SK-N-SH treated with all-trans-retinoic acid at 6 μM for 48 hours (cell line): ENCODE measurements around the gene MYLK.

Experiments used
- ATAC-seq: fragments of 200-7000 bp; cut with Tn5 transposase; 3 replicates; pipeline ENCODE4 v1.9.1; 2020; ENCODE audit warnings: mild to moderate bottlenecking, moderate library complexity
- ARNTL ChIP-seq: fragments of 450-650 bp; formaldehyde crosslinking; IDR thresholded peaks from 2 replicates; pipeline ENCODE4 v1.5.0; 2020; ENCODE audit warnings: low read depth, mild to moderate bottlenecking, moderate library complexity, borderline replicate concordance
- BACH2 ChIP-seq: fragments of 250-450 bp; sonication (Bioruptor Pico); IDR thresholded peaks from 2 replicates; pipeline ENCODE4 v1.9.0; 2021; ENCODE audit warnings: mild to moderate bottlenecking, borderline replicate concordance
- CREB5 ChIP-seq: fragments of 250-450 bp; sonication (Bioruptor Pico); IDR thresholded peaks from 2 replicates; pipeline ENCODE4 v1.5.1; 2020; ENCODE audit warnings: low read depth, mild to moderate bottlenecking, moderate library complexity
- CSDC2 ChIP-seq: fragments of 250-450 bp; sonication (Bioruptor Pico); IDR thresholded peaks from 2 replicates; pipeline ENCODE4 v1.5.0; 2020; ENCODE audit warnings: mild to moderate bottlenecking, moderate library complexity
- CSRNP3 ChIP-seq: fragments of 250-450 bp; sonication (Bioruptor Pico); IDR thresholded peaks from 2 replicates; pipeline ENCODE4 v1.5.1; 2021; ENCODE audit warnings: mild to moderate bottlenecking, moderate library complexity
- ESRRG ChIP-seq: fragments of 250-450 bp; sonication (Bioruptor Pico); IDR thresholded peaks from 2 replicates; pipeline ENCODE4 v1.6.1; 2021; ENCODE audit warnings: mild to moderate bottlenecking
- GLIS3 ChIP-seq: fragments of 250-450 bp; sonication (Bioruptor Pico); IDR thresholded peaks from 2 replicates; pipeline ENCODE4 v1.5.0; 2020; ENCODE audit warnings: mild to moderate bottlenecking, moderate library complexity
- ISL1 ChIP-seq: fragments of 250-450 bp; sonication (Bioruptor Pico); IDR thresholded peaks from 2 replicates; pipeline ENCODE4 v2.1.2; 2022; ENCODE audit warnings: mild to moderate bottlenecking, moderate library complexity
- OSR1 ChIP-seq: fragments of 250-450 bp; sonication (Bioruptor Pico); IDR thresholded peaks from 2 replicates; pipeline ENCODE4 v1.8.0; 2022; ENCODE audit warnings: moderate library complexity, mild to moderate bottlenecking, inconsistent platforms
- PATZ1 ChIP-seq: fragments of 250-450 bp; sonication (Bioruptor Pico); IDR thresholded peaks from 2 replicates; pipeline ENCODE4 v1.8.0; 2020; ENCODE audit warnings: mild to moderate bottlenecking, moderate library complexity, borderline replicate concordance
- POU6F1 ChIP-seq: fragments of 250-450 bp; sonication (Bioruptor Pico); IDR thresholded peaks from 2 replicates; pipeline ENCODE4 v1.8.0; 2021; ENCODE audit warnings: low read depth, mild to moderate bottlenecking, moderate library complexity, borderline replicate concordance
- PPARA ChIP-seq: fragments of 250-450 bp; sonication (Bioruptor Pico); IDR thresholded peaks from 2 replicates; pipeline ENCODE4 v1.5.0; 2020; ENCODE audit warnings: mild to moderate bottlenecking, borderline replicate concordance
- RARB ChIP-seq: fragments of 250-450 bp; sonication (Bioruptor Pico); IDR thresholded peaks from 2 replicates; pipeline ENCODE4 v1.8.0; 2021; ENCODE audit warnings: mild to moderate bottlenecking, moderate library complexity
- SNAI2 ChIP-seq: fragments of 250-450 bp; sonication (Bioruptor Pico); IDR thresholded peaks from 2 replicates; pipeline ENCODE4 v1.5.0; 2020; ENCODE audit warnings: mild to moderate bottlenecking, moderate library complexity
- TCF4 ChIP-seq: fragments of 250-450 bp; sonication (Bioruptor Pico); IDR thresholded peaks from 2 replicates; pipeline ENCODE4 v1.8.0; 2021; ENCODE audit warnings: mild to moderate bottlenecking, moderate library complexity, borderline replicate concordance
- TOX ChIP-seq: fragments of 250-450 bp; sonication (Bioruptor Pico); IDR thresholded peaks from 2 replicates; pipeline ENCODE4 v1.8.0; 2021; ENCODE audit warnings: mild to moderate bottlenecking, moderate library complexity, borderline replicate concordance
- TSHZ2 ChIP-seq: fragments of 250-450 bp; sonication (Bioruptor Pico); IDR thresholded peaks from 2 replicates; pipeline ENCODE4 v1.5.0; 2020; ENCODE audit warnings: mild to moderate bottlenecking, moderate library complexity
- ZC3H10 ChIP-seq: fragments of 250-450 bp; sonication (Bioruptor Pico); IDR thresholded peaks from 2 replicates; pipeline ENCODE4 v1.5.1; 2021; ENCODE audit warnings: mild to moderate bottlenecking, moderate library complexity
- ZFP3 ChIP-seq: fragments of 250-450 bp; sonication (Bioruptor Pico); IDR thresholded peaks from 2 replicates; pipeline ENCODE4 v1.5.0; 2020; ENCODE audit warnings: mild to moderate bottlenecking, moderate library complexity
- ZFP30 ChIP-seq: fragments of 450-650 bp; formaldehyde crosslinking; IDR thresholded peaks from 2 replicates; pipeline ENCODE4 v1.5.0; 2022; ENCODE audit warnings: mild to moderate bottlenecking, moderate library complexity
- ZNF565 ChIP-seq: fragments of 450-650 bp; formaldehyde crosslinking; conservative IDR thresholded peaks from 2 replicates; pipeline ENCODE4 v1.5.0; 2020; ENCODE audit warnings: low read depth, mild to moderate bottlenecking, moderate library complexity
- ZNF70 ChIP-seq: fragments of 450-650 bp; formaldehyde crosslinking; IDR thresholded peaks from 2 replicates; pipeline ENCODE4 v1.5.0; 2020; ENCODE audit warnings: mild to moderate bottlenecking, moderate library complexity
- ZNF8 ChIP-seq: fragments of 450-650 bp; formaldehyde crosslinking; IDR thresholded peaks from 2 replicates; pipeline ENCODE4 v1.5.0; 2020; ENCODE audit warnings: mild to moderate bottlenecking, moderate library complexity

Gene MYLK

GRCh38 chr3:123684209-123684608, 199.9 kb downstream of the MYLK start:
- TF ChIP-seq RARB (CRISPR knock-in tag) (no peak), TOX (no peak), BACH2 (CRISPR knock-in tag) (no peak), ARNTL (CRISPR knock-in tag) (no peak), CSRNP3 (CRISPR knock-in tag) (no peak), ZFP3 (CRISPR knock-in tag) (no peak), CSDC2 (no peak), ZNF565 (no peak), OSR1 (CRISPR knock-in tag) (no peak), ZFP30 (CRISPR knock-in tag) (no peak), ESRRG (CRISPR knock-in tag) (no peak), ZNF70 (no peak), ISL1 (CRISPR knock-in tag) (no peak), ZNF8 (no peak), GLIS3 (CRISPR knock-in tag) (no peak), TCF4 (CRISPR knock-in tag) (no peak), CREB5 (CRISPR knock-in tag) (no peak), POU6F1 (CRISPR knock-in tag) (no peak), TSHZ2 (CRISPR knock-in tag) (no peak), ZC3H10 (no peak)
- TF ChIP-seq, all 23 proteins: peak for 0
- ATAC-seq, result no peak

GRCh38 chr3:123683505-123684154, 200.5 kb downstream of the MYLK start:
- ATAC-seq, result no peak
- TF ChIP-seq ISL1 (CRISPR knock-in tag) (no peak), ZFP3 (CRISPR knock-in tag) (no peak), ZNF565 (no peak), ZNF8 (no peak), ESRRG (CRISPR knock-in tag) (no peak), OSR1 (CRISPR knock-in tag) (no peak), BACH2 (CRISPR knock-in tag) (no peak), ZC3H10 (no peak), CREB5 (CRISPR knock-in tag) (no peak), RARB (CRISPR knock-in tag) (no peak), TOX (no peak), PATZ1 (CRISPR knock-in tag) (no peak), SNAI2 (CRISPR knock-in tag) (no peak), POU6F1 (CRISPR knock-in tag) (no peak), TSHZ2 (CRISPR knock-in tag) (no peak), TCF4 (CRISPR knock-in tag) (no peak), GLIS3 (CRISPR knock-in tag) (no peak), CSDC2 (no peak), PPARA (CRISPR knock-in tag) (no peak)
